HG02852 (cell line): Measurements from ENCODE around the gene SIK1.

Experiments used
- ATAC-seq: cut with Tn5 transposase; IDR thresholded peaks from one replicate; pipeline ENCODE4 v1.9.1; 2021; ENCODE audit warnings: mild to moderate bottlenecking, moderate library complexity; ENCODE audit not compliant: unreplicated experiment

SIK1 gene

GRCh38 chr21:43369124-43369523 lies 57.8 kb downstream of the SIK1 start:
- ATAC-seq: no peak

DNA sequence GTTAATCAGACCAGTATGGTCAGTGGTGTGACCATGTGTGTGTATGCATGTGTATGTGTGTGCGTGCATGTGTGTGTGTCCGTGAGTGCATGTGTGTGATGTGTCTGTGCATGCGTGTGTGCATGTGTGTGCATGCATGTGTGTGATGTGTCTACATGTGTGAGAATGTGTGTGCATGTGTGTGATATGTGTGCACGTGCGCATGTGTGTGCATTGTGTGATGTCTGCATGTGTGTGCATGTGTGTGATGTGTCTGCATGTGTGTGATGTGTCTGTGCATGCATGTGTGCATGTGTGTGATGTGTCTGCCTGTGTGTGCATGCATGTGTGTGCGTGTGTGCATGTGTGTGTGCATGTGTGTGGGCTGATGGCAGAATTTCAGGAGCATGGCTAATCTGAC lies 58.2 kb downstream of the SIK1 start:
- ATAC-seq: no peak

GRCh38 chr21:43367859-43368258 lies 59.1 kb downstream of the SIK1 start:
- no peak for ATAC-seq

DNA sequence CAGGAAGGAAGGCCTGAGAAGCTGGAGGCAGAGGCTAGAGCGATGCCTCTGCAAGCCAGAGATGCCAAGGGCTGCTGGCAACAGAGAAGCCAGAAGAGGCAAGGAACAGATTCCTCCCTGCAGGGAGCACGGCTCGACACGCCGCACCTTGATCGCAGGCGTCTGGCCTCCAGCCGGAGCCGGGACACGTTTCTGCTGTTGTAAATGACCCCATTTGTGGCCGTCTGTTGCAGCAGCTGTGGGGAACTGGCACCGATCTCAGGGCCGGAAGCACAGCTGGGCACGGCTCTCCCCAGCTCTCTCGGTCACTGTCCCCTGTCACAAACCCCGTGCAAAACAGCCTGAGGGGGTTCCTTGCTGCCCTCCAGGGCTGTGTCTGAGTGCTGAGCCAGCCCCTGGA lies 59.6 kb downstream of the SIK1 start:
- ATAC-seq: no peak

DNA sequence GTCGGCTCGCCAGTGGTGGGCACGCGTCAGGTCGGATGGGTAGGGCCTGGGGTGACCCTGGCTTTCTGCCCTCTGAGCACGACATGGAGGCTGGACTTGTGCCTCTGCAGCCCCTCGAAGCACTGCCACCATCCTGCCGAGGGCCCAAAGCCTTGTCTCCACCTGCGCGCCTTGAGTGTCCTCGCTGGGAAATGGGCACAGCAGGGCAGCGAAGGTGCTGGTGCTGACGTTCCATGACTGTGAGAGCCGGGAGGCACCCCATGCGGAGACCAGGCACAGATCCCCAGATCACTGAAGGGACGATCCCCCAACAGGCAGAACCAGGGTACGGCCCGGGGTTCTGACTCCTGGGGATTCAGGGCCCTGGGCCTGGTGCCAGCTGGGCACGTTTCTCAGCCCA lies 60.3 kb downstream of the SIK1 start:
- ATAC-seq: no peak

- no peak for ATAC-seq
Measured at GRCh38 chr21:43365611-43366426, 61.1 kb downstream of the SIK1 start.

DNA sequence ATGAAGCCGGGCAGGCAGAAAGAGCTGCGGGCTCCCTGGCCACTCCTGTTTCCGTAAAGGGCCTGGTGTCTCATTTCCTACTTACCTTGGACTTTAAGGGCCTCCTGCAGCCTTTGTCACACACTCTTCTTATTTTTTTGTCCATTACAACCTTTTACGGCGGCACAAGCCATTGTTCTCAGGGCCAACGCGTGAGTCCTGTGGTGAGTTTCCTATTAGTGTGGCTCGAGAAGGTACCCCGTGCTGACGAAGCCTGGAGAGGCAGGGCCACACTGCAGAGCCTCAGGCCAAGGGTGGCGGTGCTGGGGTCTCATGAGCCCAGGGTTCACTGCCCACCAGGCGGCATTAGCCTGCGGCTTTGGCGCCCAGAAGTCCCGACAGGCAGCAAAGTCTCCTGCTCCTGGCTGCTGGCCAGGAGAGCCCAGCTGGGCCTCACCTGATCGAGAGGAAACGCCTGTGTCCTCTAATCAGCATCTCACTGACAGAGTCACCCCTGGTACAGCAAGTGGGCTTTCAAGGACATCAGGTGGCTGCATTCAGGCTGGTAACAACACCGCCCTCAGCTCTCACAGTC lies 62.0 kb downstream of the SIK1 start:
- no peak for ATAC-seq
